Bronchial epithelial cell (primary cell): Measurements from ENCODE around the gene ANKS1B. TPM values are rescaled to one million over a fixed set of nuclear protein-coding genes. Genes with fewer than 3 reads are reported as not detected.

Experiments used
- DNase-seq: peaks from one replicate; pipeline ENCODE4 v3.0.0-alpha.2; 2010; ENCODE audit warnings: low read depth
- FAIRE-seq: peaks from 2 replicates; lab custom pipeline; 2011; peaks lifted over from hg19 to GRCh38; lab: Jason Lieb, UNC
- H3K27me3 ChIP-seq: 2 replicates; pipeline ENCODE4 v1.5.1; 2011; ENCODE audit warnings: low read length; ENCODE audit not compliant: control insufficient read depth, insufficient read depth
- H3K36me3 ChIP-seq: 2 replicates; pipeline ENCODE4 v1.5.1; 2011; ENCODE audit warnings: low read length; ENCODE audit not compliant: control insufficient read depth, insufficient read depth
- H3K4me3 ChIP-seq: 2 replicates; pipeline ENCODE4 v1.5.1; 2011; ENCODE audit warnings: mild to moderate bottlenecking, low read depth, low read length, control low read depth
- total RNA-seq: library from RNA; depleted of rRNA; stranded (reverse); fragments of >200 nt; gene quantifications from 2 replicates; pipeline ENCODE4 v1.2.1, GENCODE V29; 2014
- TF ChIP-seq, protein P1 (sequence below): IDR thresholded peaks from 2 replicates; pipeline ENCODE4 v1.5.1; 2011; ENCODE audit warnings: mild to moderate bottlenecking, moderate library complexity, low read length, control low read depth, inconsistent platforms; ENCODE audit not compliant: insufficient read depth, severe bottlenecking

Gene ANKS1B
- total RNA-seq, 1 donor from 2014 or later = 0.26 TPM

DNA sequence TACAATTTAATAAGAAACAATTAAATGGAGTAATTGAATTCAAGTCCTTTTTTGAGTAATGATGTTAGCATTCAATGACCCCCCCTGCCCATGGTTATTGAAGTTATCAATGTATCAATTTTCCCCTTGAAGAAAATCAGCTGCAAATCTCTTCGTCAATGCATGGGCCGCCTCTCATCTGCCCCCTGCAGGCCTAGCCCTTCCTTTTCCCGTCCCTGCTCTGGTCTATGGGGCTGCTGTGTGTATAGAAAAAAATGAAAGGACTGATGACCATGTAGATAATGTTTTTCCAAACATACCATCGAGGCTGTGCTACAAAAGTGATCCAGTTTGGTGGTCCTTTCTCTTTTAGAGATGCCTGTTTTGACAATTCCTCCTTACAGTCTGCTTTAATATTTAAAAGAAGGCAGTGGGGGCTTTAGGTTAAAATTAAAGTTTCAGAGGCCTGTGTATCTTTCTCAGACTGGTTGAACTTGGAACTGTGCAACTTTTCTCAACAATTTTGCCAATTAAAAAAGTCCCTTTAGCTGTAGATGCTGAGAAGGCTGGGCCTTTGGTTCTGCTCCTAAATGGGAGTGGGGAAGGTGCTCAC, 1241.3 kb downstream of the ANKS1B start:
- DNase-seq = peak; percentile 12
- peaks cover 6% of the 10 kb centered on the region for H3K27me3 ChIP-seq
- no peak for FAIRE-seq
- no peaks in the 10 kb centered on the region for H3K36me3 ChIP-seq
- TF ChIP-seq, protein P1, sequence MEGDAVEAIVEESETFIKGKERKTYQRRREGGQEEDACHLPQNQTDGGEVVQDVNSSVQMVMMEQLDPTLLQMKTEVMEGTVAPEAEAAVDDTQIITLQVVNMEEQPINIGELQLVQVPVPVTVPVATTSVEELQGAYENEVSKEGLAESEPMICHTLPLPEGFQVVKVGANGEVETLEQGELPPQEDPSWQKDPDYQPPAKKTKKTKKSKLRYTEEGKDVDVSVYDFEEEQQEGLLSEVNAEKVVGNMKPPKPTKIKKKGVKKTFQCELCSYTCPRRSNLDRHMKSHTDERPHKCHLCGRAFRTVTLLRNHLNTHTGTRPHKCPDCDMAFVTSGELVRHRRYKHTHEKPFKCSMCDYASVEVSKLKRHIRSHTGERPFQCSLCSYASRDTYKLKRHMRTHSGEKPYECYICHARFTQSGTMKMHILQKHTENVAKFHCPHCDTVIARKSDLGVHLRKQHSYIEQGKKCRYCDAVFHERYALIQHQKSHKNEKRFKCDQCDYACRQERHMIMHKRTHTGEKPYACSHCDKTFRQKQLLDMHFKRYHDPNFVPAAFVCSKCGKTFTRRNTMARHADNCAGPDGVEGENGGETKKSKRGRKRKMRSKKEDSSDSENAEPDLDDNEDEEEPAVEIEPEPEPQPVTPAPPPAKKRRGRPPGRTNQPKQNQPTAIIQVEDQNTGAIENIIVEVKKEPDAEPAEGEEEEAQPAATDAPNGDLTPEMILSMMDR = peak; percentile 48
- H3K4me3 ChIP-seq = no peak overlapping the region

DNA sequence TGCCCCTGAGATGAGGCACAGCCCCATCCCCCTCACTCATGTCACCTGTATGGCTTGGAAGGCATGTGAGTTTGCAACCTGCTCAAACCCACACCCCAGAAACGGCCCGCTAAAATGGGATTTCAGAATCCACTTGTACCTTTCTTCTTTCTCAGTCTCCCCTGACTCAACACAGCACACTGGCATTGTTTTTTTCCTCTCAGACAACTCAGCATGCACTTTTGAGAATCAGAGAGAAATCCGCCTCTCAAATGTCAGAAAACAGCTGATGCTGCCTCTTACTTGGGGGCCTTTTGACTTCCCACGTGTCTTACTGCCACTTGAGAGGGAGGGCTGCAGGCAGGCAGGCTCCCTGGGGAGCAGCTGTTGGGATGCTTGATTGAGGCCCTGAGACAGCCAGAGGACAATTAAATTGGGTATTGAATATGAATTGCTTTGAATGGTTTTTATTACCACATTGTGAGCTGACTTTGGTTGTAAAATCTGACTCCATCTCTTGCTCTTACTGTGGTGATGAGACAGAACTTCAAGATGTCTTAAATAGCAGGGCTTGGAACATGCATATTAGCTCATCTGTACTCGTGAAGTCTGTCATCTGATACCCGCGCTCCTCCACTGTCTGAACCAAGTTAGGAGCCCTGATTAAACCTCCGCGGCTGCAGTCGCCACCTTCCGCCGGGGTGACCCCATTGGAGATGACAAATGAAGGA, 1243.0 kb downstream of the ANKS1B start:
- Histone ChIP-seq H3K4me3 (no peak overlapping the region), H3K27me3 (peaks cover 6% of the 10 kb centered on the region), H3K36me3 (no peaks in the 10 kb centered on the region)
- no peak for DNase-seq
- FAIRE-seq = no peak
- TF ChIP-seq, protein P1 = no peak

DNA sequence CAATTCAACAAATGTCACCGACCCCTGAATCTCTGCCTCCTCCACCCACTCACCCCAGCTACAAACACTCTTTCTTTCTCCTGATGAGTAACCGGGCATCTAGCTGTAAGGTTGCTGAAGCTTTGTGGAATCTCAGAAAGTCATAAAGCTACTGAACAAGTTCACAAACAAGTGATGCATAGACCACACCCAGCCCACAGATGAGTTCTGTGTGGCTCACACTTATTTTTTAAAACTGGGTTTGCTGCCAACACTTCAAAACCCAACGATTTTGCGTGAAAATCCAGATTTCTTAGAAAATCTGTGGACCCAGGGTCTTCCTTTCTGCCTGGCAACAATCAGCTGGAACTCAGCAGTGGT, 1243.6 kb downstream of the ANKS1B start:
- H3K27me3 ChIP-seq = peaks cover 4% of the 10 kb centered on the region
- no peaks in the 10 kb centered on the region for H3K36me3 ChIP-seq
- H3K4me3 ChIP-seq = no peak overlapping the region
- TF ChIP-seq, protein P1 = no peak
- FAIRE-seq (no peak), DNase-seq (peak; percentile 35)

DNA sequence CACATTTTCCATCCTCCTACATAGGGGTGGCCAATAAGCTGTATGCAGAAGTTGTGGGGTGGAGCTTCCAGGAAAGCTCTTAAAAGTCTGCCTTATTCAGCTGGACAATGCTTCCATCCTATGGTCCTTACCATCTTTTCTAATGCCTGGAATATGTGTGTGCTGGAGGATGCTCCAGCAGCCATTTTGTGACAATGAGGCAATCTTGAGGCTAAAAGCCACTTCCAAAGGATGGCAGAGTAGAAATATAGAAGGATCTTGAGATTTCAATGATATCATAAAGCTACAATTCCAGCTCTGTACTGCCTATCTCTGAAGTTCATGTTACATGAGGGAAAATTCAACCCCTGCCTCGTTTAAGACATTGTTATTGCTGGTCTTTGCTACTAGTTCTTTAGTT, 1244.0 kb downstream of the ANKS1B start:
- Histone ChIP-seq H3K36me3 (no peaks in the 10 kb centered on the region), H3K27me3 (no peaks in the 10 kb centered on the region), H3K4me3 (no peak overlapping the region)
- TF ChIP-seq, protein P1 = no peak
- DNase-seq (no peak), FAIRE-seq (no peak)

DNA sequence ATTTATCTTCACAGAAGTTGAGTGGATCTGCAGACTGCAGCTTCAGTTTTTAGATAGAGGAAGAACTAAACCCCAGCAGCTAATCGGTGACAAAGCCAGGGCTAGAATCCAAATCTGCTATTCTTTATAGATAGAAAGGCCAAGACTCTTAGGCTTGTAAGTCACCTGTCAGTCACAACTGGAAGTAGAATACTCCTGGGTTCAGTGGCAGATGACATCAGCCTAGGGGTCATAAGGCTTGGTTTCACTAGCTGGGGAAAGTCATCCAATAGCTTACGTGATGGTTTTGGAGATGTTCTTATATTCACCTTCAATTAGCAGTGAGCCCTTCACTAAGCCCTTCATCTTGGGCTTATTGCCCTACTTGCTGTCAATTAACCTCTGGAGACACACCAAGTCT, 1246.2 kb downstream of the ANKS1B start:
- Histone ChIP-seq H3K4me3 (no peak overlapping the region), H3K36me3 (no peaks in the 10 kb centered on the region), H3K27me3 (no peaks in the 10 kb centered on the region)
- TF ChIP-seq, protein P1 = no peak
- FAIRE-seq = no peak
- DNase-seq = no peak
